Measurements from ENCODE around the gene SLCO3A1.
"Not testable (repeated sequence)": the region's sequence is repeated elsewhere in the genome, so short reads cannot be mapped to it uniquely, and the experiment has no call there.

The SLCO3A1 gene

GRCh38 chr15:92069308-92070250 is 216.1 kb downstream of the SLCO3A1 start:
- POLR2A ChIA-PET, result interaction anchor here (1.0 kb wide), 1 partner anchor 216 kb away, joined by 3 read pairs; the partner anchor contains the start of gene SLCO3A1
- H3K4me3 ChIP-seq (ENCODE audit: low read depth, low read length), result no peak overlapping the region
- CTCF ChIA-PET, result interaction anchor here (1.0 to 2.8 kb wide), 8 partner anchors 9 to 363 kb away, joined by 3 to 22 read pairs (median 4); partner anchors contain the start of gene SLCO3A1

GRCh38 chr15:92070251-92070650 is 216.7 kb downstream of the SLCO3A1 start:
- CTCF ChIA-PET, result interaction anchor here (1.0 to 2.8 kb wide), 7 partner anchors 8 to 364 kb away, joined by 3 to 22 read pairs (median 4); partner anchors contain the start of gene SLCO3A1
- H3K4me3 ChIP-seq (ENCODE audit: low read depth, low read length); POLR2A ChIA-PET; DNase-seq (ENCODE audit: low read depth, low spot score): not testable (repeated sequence)

More at GRCh38 chr15:92069308-92070250, 216.1 kb downstream of the SLCO3A1 start:
- TF ChIP-seq CTCF (IDR thresholded peaks at IDR 0.05; ENCODE audit: insufficient read depth, low read length, missing control alignments), result no peak
- DNase-seq (ENCODE audit: low read depth, low spot score), result peak; percentile 21

- no peak for TF ChIP-seq CTCF (IDR thresholded peaks at IDR 0.05; ENCODE audit: insufficient read depth, low read length, missing control alignments)
- no peak overlapping the region for H3K4me3 ChIP-seq (ENCODE audit: low read depth, low read length)
- DNase-seq (ENCODE audit: low read depth, low spot score), result no peak
- POLR2A ChIA-PET, result interaction anchor here (0.7 kb wide), 1 partner anchor 129 kb away, joined by 3 read pairs; no protein-coding TSS in a partner anchor
- CTCF ChIA-PET, result interaction anchor here (1.0 to 2.5 kb wide), 6 partner anchors 10 to 769 kb away, joined by 3 to 11 read pairs (median 3); no protein-coding TSS in a partner anchor
These were observed 217.6 kb downstream of the SLCO3A1 start for GRCh38 chr15:92071045-92071634.

- POLR2A ChIA-PET, result no interaction called here
- DNase-seq (ENCODE audit: low read depth, low spot score), result no peak
- no peak for TF ChIP-seq CTCF (IDR thresholded peaks at IDR 0.05; ENCODE audit: insufficient read depth, low read length, missing control alignments)
- no peak overlapping the region for H3K4me3 ChIP-seq (ENCODE audit: low read depth, low read length)
- CTCF ChIA-PET, result interaction anchor here (2.5 to 3.0 kb wide), 2 partner anchors 10 to 367 kb away, joined by 11 to 16 read pairs; no protein-coding TSS in a partner anchor
These were observed 219.7 kb downstream of the SLCO3A1 start for GRCh38 chr15:92073044-92073785.

- TF ChIP-seq CTCF (IDR thresholded peaks at IDR 0.05; ENCODE audit: insufficient read depth, low read length, missing control alignments), result no peak
- ChIA-PET POLR2A (no interaction called here), CTCF (interaction anchor here (1.3 to 6.0 kb wide), 4 partner anchors 9 to 773 kb away, joined by 5 to 62 read pairs (median 12); no protein-coding TSS in a partner anchor)
These were observed 220.6 kb downstream of the SLCO3A1 start for GRCh38 chr15:92074101-92074500.

GRCh38 chr15:92074646-92075045 is 221.1 kb downstream of the SLCO3A1 start:
- TF ChIP-seq CTCF (IDR thresholded peaks at IDR 0.05; ENCODE audit: insufficient read depth, low read length, missing control alignments), result no peak
- ChIA-PET POLR2A (no interaction called here), CTCF (interaction anchor here (1.3 to 6.0 kb wide), 5 partner anchors 8 to 773 kb away, joined by 3 to 62 read pairs (median 7); partner anchors contain the start of gene SLCO3A1)
- no peak for DNase-seq (ENCODE audit: low read depth, low spot score)
- no peak overlapping the region for H3K4me3 ChIP-seq (ENCODE audit: low read depth, low read length)

More at GRCh38 chr15:92074101-92074500, 220.6 kb downstream of the SLCO3A1 start:
- H3K4me3 ChIP-seq (ENCODE audit: low read depth, low read length), result no peak overlapping the region
- no peak for DNase-seq (ENCODE audit: low read depth, low spot score)

Data from AG04449 (cell line).